Mammary epithelial cell (primary cell): ENCODE results near the gene MYDGF.

Experiments
- EZH2 ChIP-seq: IDR thresholded peaks from 2 replicates; pipeline ENCODE4 v1.6.1; 2012; ENCODE audit warnings: low read length, inconsistent platforms, borderline replicate concordance
- TF ChIP-seq, protein P1 (sequence below), 2 donors: IDR thresholded peaks in 1 of 2; conservative IDR thresholded peaks in 1 of 2; 2 replicates each; pipeline ENCODE4 v1.5.1; 2011 to 2012; ENCODE audit warnings: inconsistent platforms in 2 of 2, low read length in 2 of 2, mild to moderate bottlenecking in 2 of 2, control low read depth in 1 of 2, low read depth in 1 of 2; ENCODE audit not compliant: insufficient read depth in 1 of 2; ENCODE audit errors: extremely low read depth in 1 of 2

GRCh38 chr19:4664642-4665041, 5.5 kb downstream of the MYDGF start:
- TF ChIP-seq, protein P1, sequence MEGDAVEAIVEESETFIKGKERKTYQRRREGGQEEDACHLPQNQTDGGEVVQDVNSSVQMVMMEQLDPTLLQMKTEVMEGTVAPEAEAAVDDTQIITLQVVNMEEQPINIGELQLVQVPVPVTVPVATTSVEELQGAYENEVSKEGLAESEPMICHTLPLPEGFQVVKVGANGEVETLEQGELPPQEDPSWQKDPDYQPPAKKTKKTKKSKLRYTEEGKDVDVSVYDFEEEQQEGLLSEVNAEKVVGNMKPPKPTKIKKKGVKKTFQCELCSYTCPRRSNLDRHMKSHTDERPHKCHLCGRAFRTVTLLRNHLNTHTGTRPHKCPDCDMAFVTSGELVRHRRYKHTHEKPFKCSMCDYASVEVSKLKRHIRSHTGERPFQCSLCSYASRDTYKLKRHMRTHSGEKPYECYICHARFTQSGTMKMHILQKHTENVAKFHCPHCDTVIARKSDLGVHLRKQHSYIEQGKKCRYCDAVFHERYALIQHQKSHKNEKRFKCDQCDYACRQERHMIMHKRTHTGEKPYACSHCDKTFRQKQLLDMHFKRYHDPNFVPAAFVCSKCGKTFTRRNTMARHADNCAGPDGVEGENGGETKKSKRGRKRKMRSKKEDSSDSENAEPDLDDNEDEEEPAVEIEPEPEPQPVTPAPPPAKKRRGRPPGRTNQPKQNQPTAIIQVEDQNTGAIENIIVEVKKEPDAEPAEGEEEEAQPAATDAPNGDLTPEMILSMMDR (conservative IDR thresholded peaks at IDR 0.05 in 1 of 2, IDR thresholded peaks at IDR 0.05 in 1 of 2; ENCODE audit: extremely low read depth in 1 of 2, insufficient read depth in 1 of 2, low read depth in 1 of 2, low read length in 2 of 2), result no peak
- TF ChIP-seq EZH2, result no peak
